ENCODE measurements around the gene AIFM2.
"Not testable (repeated sequence)": the region's sequence is repeated elsewhere in the genome, so short reads cannot be mapped to it uniquely, and the experiment has no call there.

Gene AIFM2

GRCh38 chr10:70132098-70133029 is at the start of gene AIFM2:
Gene AIFM2 (minus strand): TSS chr10:70132825. CDS start chr10:70124084, 8,741 bp downstream.
- peak; percentile 65 for DNase-seq (ENCODE audit: low spot score)

DNA sequence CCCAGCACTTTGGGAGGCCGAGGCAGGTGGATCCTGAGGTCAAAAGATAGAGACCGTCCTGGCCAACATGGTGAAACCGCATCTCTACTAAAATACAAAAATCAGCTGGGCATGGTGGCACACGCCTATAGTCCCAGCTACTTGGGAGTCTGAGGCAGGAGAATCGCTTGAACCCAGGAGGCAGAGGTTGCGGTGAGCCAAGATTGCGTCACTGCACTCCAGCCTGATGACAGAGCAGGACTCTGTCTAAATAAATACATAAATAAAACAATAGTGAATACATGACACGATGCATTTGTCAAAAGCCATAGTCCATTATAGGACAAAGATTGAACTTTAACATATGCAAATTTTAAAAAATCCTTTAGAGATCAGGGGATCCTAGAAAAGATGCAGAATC is 46.6 kb upstream of the AIFM2 start:
- DNase-seq (ENCODE audit: low spot score), result not testable (repeated sequence)

- no peak for DNase-seq (ENCODE audit: low spot score)
These were observed 45.6 kb upstream of the AIFM2 start for GRCh38 chr10:70178139-70178725.

- no peak for DNase-seq (ENCODE audit: low spot score)
These were observed 43.8 kb upstream of the AIFM2 start for GRCh38 chr10:70176441-70176840.

DNA sequence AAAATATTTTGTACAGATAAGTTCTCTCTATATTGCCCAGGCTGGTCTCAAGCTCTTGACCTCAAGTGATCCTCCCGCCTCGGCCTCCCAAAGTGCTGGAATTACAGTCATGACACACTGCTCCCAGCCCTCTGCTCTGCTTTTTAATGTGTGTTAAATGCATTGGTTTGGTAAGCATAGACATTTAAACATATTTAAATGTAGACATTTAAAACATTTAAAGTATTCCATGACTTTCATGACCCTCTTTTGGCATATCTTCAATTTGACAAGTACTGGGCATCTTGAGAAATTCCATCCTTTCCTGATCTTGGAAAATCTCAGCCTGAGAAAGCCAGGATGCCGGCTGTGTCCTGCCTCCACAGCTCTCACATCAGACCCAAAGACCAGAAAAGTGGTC is 42.9 kb upstream of the AIFM2 start:
- DNase-seq (ENCODE audit: low spot score), result no peak

DNA sequence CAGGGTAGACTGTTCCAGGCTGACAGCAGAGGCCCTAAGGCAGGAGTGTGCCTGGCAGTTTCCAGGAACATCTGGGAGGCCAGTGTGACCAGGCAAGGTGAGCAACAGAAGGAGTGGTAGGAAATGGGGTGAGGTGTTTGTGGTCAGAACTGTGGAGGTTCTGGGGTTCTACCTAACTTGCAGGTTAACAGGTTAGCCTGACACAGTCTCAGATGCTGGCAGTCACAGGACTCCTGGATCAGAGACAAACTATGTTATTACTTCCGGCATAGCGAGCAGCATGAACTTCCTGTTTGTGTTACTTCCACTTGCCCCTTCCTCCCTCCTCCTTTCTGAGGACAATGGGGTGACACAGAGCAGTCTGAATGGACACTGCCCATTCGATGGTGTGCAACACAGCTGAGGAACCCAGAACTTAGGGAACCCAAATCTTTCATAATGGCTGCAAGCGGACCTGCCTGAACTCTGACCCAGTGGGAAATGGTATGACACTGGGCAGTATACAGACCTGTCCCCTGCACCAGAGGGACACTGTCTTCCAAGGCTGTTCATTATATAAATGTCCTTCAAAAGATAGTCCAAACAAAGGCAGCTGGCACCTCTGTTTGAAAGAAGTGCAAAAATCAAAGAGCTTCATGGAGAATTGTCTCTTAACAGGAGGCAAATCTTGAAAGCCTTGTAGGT is 41.6 kb upstream of the AIFM2 start:
- DNase-seq (ENCODE audit: low spot score), result no peak

DNA sequence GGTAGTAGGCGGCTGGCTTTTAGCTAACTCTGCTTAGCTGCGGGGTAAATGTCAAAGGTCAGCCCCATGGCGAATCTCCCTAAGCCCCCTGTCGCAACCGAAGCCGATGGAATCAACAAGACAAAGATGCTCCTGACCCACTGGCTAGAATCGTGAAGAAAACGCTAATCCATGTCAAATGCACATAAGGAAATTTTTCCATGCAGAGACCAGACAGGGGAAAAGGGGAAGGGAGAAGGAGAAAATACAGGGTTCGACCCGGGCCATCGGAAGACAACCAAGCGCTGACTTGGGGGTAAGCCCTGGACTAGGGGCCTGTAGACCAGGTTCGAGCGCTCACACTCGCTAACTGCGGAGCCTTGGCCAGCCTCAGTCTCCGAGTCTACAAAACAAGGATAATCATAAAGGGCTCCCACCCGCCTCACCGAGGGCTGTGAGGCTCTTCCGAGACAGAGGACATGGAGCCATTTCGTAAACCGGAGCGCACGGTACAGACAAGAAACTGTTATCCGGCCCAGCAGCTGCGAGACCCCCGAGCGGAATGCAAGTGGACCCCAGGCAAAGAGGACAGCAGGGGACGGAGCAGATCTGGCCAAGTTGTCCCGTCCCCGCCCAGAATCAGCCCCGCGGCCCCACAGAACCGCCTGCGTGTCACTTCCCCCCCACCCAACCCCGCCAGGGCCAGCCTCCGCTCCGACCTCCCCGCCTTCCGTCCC is 37.2 kb upstream of the AIFM2 start:
- no peak for DNase-seq (ENCODE audit: low spot score)

DNA sequence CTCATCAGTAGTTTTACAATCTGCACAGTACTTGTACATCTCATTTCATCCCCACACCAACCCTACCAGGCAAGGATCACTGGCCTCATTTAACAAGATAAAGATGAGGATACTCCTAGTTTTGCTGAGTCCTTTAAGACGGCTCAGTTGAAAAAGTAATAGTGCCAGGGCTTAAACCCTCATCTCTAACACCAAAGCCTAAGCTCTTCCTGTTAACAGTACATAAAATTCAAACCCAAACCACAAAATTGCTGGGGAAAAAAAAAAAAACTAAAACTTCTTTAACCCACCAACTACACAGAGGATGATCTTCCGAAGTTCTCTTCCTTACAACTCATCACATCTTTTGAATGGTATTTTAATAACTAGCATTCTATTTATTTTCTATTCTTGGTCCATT is 36.4 kb upstream of the AIFM2 start:
- no peak for DNase-seq (ENCODE audit: low spot score)

DNA sequence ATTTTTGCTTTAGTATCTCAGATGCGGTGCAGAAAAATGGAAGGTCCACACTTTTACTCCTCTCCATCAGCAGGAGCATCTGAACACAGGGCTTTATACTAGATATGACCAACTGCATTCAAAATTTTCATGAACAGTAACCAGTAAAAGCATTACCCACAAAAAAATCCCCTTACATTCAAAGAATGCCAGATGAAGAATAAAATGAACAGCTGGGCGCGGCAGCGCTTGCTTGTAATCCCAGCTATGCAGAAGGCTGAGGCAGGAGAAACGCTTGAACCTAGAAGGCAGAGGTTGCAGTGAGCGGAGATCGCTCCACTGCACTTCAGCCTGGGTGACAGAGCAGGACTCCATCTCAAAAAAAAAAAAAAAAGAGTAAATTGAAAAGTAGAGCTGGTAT is 34.6 kb upstream of the AIFM2 start:
- DNase-seq (ENCODE audit: low spot score), result no peak

DNA sequence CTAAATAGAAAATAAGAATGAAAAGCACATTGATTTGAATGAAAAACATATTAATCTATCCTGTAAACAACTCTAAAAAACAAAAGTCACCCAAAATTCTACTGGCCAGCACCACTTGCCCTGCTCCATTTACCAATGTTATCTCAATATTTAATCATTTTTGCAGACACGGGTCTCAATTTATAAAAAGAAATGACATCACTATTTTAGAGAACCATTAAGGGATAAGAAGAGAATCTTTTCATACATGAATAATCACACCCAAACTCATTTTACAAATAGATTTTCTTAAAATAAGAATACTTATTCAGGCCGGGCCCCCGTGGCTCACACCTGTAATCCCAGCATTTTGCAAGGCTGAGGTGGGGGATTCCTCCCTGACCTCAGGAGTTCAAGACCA is 33.8 kb upstream of the AIFM2 start:
- no peak for DNase-seq (ENCODE audit: low spot score)

DNA sequence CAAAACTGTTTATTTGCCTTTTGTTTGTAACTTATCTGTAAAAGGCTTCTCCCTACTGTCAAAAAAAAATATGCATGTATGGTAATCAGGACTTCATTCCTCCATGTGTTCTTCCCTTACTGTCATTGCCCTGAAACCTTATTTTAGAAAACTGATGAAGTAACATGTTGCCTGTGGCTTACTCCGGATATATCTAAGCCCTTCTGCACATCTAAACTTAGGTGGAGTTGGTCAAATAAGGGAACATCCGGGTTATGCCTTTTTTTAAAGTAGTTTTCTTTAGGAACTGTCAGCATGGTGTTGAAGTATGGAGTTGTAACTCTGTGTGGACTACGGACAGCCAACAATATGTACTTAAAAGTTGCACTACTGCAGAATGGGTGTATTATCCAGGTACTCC is 31.5 kb upstream of the AIFM2 start:
- DNase-seq (ENCODE audit: low spot score), result no peak

DNA sequence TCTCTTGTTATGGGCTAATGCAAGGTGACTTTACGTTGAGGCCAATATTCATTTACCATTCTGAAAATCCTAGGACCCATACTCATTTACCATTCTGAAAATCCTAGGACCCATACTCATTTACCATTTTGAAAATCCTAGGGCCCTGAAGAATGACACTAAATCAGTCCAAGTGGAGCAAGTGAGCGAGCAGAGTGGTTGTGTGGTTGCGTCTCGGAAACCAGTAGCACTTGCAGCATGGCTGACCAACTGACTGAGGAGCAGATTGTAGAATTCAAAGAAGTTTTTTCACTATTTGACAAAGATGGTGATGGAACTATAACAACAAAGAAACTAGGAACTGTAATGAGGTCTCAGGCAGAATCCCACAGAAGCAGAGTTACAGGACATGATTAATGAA is 30.8 kb upstream of the AIFM2 start:
- no peak for DNase-seq (ENCODE audit: low spot score)

DNA sequence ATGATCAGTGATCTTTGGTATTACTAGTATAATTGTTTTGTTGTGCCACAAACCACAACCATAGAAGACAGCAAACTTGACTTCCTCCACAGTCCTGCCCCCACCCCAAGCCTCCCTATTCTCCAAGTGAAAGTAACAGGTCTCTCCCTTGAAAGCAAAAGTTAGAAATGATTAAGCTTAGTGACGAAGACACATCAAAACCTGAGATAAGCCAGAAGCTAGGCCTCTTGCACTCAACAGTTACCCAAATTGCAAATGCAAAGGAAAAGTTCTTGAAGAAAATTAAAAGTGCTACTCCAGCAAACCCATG is 30.2 kb upstream of the AIFM2 start:
- no peak for DNase-seq (ENCODE audit: low spot score)

DNA sequence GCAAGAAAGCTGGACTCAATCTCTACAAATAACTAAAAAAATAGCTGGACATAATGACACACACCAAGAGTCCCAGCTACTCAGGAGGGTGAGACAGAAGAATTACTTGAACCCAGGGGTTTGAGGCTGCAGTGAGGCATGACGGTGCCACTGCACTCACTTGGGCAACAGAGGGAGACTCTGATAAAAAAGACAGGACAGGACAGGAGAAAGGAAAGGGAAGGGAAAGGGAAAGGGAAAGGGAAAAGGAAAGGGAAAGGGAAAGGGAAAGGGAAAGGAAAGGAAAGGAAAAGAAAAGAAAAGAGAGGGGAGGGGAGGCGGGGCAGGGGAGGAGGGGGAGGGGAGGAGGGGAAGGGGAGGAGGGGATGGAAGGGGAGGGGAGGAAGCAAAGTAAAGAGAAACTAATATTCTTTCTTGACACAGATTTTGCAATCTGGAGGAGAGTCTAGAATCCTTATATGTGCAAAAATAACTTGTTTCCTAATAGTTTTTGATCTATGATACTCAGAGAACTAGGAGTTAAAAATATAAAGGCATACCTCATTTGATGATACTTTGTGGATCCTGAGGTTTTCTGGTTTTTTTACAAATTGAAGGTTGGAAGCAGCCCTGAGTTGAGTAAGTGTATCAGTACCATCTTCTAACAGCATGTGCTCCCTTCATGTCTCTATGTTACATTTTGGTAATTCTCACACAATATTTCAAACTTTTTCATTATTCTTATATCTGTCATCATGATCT is 29.7 kb upstream of the AIFM2 start:
- no peak for DNase-seq (ENCODE audit: low spot score)

- no peak for DNase-seq (ENCODE audit: low spot score)
These were observed 28.2 kb upstream of the AIFM2 start for GRCh38 chr10:70160798-70161197.

DNA sequence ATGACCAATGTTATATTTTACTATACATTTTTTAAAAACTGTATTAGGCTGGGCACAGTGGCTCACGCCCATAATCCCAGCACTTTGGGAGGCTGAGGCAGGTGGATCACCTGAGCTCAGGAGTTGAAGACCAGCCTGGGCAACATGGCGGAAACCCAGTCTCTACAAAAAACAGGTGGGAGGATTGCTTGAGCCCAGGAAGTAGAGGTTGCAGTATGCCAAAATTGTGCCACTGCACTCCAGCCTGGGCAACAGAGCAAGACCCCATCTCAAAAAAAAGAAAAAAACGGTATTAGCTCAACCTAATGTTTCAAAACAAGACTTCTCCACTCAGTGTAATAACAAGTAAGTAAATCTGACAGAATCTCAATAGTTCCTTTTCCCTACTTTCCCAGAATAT is 26.7 kb upstream of the AIFM2 start:
- DNase-seq (ENCODE audit: low spot score), result not testable (repeated sequence)

DNA sequence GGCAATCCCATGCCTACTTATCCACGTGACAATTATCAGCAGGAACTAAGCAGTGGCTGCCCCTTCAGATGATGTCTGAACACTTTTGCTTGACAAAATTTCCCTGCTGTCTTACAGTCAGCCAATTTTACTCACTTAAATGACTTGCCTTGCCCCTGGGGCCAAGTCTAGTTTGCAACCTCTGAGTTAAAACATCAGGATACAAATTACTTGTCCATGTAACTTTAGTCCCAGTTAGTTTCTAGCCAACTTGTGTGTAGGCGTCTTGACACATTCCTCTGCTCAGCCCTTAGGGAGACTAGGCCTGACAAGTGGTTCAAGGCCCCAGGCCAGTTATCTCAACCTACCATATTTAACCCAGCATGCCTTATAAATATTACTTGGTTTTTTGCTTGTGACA is 25.5 kb upstream of the AIFM2 start:
- DNase-seq (ENCODE audit: low spot score), result no peak

DNA sequence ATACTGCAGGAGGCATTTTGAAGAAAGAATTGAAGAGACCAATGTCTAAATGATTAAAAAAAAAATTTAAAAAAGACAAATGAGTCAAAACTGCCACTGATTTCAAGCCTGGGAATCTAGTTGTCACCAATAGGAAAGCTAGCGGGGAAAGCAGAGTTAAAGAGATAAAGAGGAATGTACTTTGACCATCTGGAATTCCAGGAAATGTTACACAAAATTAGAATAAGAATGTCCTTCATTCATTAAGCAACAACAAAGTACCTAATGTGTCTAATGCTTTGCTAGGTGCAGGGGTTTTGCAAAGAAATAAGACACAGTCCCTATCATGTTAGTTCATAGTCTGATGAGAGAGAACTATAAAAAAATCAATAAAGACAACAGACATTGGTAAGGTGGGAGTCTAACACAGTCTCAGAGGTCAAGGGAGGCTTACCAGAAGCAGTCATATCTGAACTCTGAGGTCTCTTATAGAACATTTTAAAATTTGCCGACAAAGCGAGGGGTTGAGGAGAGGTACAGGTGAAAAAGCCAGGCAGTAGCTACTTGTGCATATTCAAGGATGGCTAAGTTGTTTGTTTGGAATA is 22.7 kb upstream of the AIFM2 start:
- DNase-seq (ENCODE audit: low spot score), result no peak

DNA sequence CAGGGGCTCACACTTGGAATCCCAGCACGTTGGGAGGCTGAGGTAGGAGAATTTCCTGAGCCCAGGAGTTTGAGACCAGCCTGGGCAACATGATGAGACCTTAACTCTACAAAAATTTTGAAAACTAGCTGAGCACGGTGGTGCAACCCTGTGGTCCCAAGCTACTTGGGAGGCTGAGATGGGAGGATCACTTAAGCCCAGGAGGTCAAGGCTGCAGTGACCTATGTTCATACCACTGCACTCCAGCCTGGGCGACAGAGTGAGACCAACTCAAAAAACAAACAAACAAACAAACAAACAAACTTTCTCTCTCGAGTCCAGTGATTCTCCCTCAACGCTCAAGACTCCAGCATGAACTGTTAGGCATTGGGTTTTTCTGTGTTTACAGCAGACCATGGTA is 15.9 kb upstream of the AIFM2 start:
- DNase-seq (ENCODE audit: low spot score), result no peak

GRCh38 chr10:70147259-70147625 is 14.6 kb upstream of the AIFM2 start:
- no peak for DNase-seq (ENCODE audit: low spot score)

DNA sequence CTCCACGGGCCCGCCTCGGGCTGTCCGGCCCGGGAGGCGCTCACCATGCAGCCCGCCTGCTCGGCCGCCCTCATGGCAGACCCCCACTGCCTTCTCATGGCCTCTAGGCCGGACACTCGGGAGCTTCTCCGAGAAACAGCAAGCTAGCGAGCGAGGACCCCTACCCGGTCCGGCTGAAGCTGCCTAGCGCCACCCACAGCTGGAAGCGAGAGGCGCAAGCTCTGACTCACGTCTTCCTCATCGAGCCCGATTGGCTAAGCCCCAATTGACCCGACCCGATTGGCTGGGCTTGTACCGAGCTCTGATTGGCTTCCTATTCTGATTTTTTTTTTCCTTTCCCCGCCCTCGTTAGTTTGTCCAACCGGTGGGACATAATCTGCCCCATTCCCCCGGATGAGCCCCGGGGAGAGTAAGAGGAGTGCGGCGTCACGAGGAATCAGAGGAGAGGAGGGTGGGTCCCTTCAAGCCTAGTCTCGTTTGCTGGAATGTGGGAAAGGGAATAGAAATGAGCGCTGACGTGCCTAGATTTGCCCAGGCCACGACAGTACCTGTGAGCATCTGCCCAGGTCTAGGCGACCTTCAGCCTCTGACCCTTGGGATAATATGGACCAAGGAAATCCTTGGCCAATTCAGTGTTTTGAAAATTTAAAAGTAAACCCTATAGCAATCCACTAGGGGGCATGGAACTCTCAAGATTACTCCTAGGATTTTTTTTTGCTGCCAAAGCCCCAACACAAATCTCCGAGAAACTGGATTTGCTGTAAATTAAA is 14.0 kb upstream of the AIFM2 start, which contains the start of gene TYSND1:
TSS of gene TYSND1 (minus strand) at position 212 of the 770 bp plus-strand sequence. CDS start at position 98, 114 bp downstream.
- DNase-seq (ENCODE audit: low spot score), result peak; percentile 93
